GM21529 (cell line): ENCODE data around the gene KLLN.
"Not testable (repeated sequence)": the region's sequence is repeated elsewhere in the genome, so short reads cannot be mapped to it uniquely, and the experiment has no call there.

Experiments
- ATAC-seq: cut with Tn5 transposase; IDR thresholded peaks from one replicate; pipeline ENCODE4 v1.9.1; 2021; ENCODE audit not compliant: unreplicated experiment

The KLLN gene

GRCh38 chr10:87867453-87867852 lies 4.1 kb upstream of the KLLN start:
- ATAC-seq: no peak

GRCh38 chr10:87866412-87866974 lies 3.2 kb upstream of the KLLN start:
- no peak for ATAC-seq

- ATAC-seq: no peak
These were observed 2.0 kb upstream of the KLLN start for GRCh38 chr10:87865241-87865881.

GRCh38 chr10:87864496-87865059 lies 1.2 kb upstream of the KLLN start:
- no peak for ATAC-seq

- ATAC-seq: not testable (repeated sequence)
These were observed 690 bp upstream of the KLLN start for GRCh38 chr10:87863951-87864495.

- peak; percentile 14 for ATAC-seq
These were observed 667 bp downstream of the KLLN start for GRCh38 chr10:87862679-87863052.

GRCh38 chr10:87861953-87862678 lies 1.2 kb downstream of the KLLN start:
- ATAC-seq: peak; percentile 55

- peak; percentile 13 for ATAC-seq
These were observed 1.8 kb downstream of the KLLN start for GRCh38 chr10:87861566-87861952.

GRCh38 chr10:87860816-87861403 lies 2.4 kb downstream of the KLLN start:
- ATAC-seq: no peak

- ATAC-seq: no peak
These were observed 3.1 kb downstream of the KLLN start for GRCh38 chr10:87860156-87860795.

- ATAC-seq: not testable (repeated sequence)
These were observed 7.7 kb downstream of the KLLN start for GRCh38 chr10:87855665-87856064.

GRCh38 chr10:87855247-87855646 lies 8.1 kb downstream of the KLLN start:
- not testable (repeated sequence) for ATAC-seq

- ATAC-seq: no peak
These were observed 11.2 kb downstream of the KLLN start for GRCh38 chr10:87852089-87852488.

- ATAC-seq: no peak
These were observed 12.6 kb downstream of the KLLN start for GRCh38 chr10:87850742-87851205.

GRCh38 chr10:87849001-87849400 lies 14.3 kb downstream of the KLLN start:
- ATAC-seq: no peak

- ATAC-seq: no peak
These were observed 15.8 kb downstream of the KLLN start for GRCh38 chr10:87847550-87847949.

GRCh38 chr10:87846711-87847110 lies 16.6 kb downstream of the KLLN start:
- ATAC-seq: not testable (repeated sequence)

- no peak for ATAC-seq
These were observed 17.3 kb downstream of the KLLN start for GRCh38 chr10:87846023-87846422.

GRCh38 chr10:87845624-87845998 lies 17.7 kb downstream of the KLLN start:
- no peak for ATAC-seq

- no peak for ATAC-seq
These were observed 18.3 kb downstream of the KLLN start for GRCh38 chr10:87844837-87845623.
